Measurements from ENCODE around the gene ZNF254. TPM values are rescaled to one million over a fixed set of nuclear protein-coding genes. Genes with fewer than 3 reads are reported as not detected.
"Not testable (repeated sequence)": the region's sequence is repeated elsewhere in the genome, so short reads cannot be mapped to it uniquely, and the experiment has no call there.

The ZNF254 gene
- total RNA-seq, 2 experiments from 2014 or later = 9.9 to 10.2 TPM

GRCh38 chr19:24060687-24061356 lies 26.2 kb upstream of the ZNF254 start:
- Mint-ChIP-seq H3K27ac (no peak overlapping the region), H3K4me3 (no peak overlapping the region), H3K9me3 (peaks cover 16% of the 10 kb centered on the region)

GRCh38 chr19:24062190-24062589 lies 24.8 kb upstream of the ZNF254 start:
- no peaks in the 10 kb centered on the region for H3K4me1 Mint-ChIP-seq
- H3K36me3 Mint-ChIP-seq (ENCODE audit: low read depth) = peaks cover 54% of the 10 kb centered on the region
- CTCF ChIA-PET = no interaction called here
- no peaks in the 10 kb centered on the region for H3K27me3 Mint-ChIP-seq
- peaks cover 16% of the 10 kb centered on the region for H3K9me3 Mint-ChIP-seq
- no peak for DNase-seq
- H3K4me3 Mint-ChIP-seq = no peak overlapping the region
- H3K27ac Mint-ChIP-seq = no peak overlapping the region
- POLR2A ChIA-PET = no interaction called here

More at GRCh38 chr19:24060687-24061356, 26.2 kb upstream of the ZNF254 start:
- H3K36me3 Mint-ChIP-seq (ENCODE audit: low read depth) = peaks cover 53% of the 10 kb centered on the region
- H3K27me3 Mint-ChIP-seq = no peaks in the 10 kb centered on the region
- no peak for DNase-seq
- H3K4me1 Mint-ChIP-seq = peaks cover under 1% of the 10 kb centered on the region
- POLR2A ChIA-PET = no interaction called here
- CTCF ChIA-PET = no interaction called here

GRCh38 chr19:24063295-24063694 lies 23.7 kb upstream of the ZNF254 start:
- no peak for DNase-seq
- H3K27ac Mint-ChIP-seq = no peak overlapping the region
- peaks cover 60% of the 10 kb centered on the region for H3K36me3 Mint-ChIP-seq (ENCODE audit: low read depth)
- H3K4me3 Mint-ChIP-seq = no peak overlapping the region
- peaks cover 16% of the 10 kb centered on the region for H3K9me3 Mint-ChIP-seq
- CTCF ChIA-PET = no interaction called here
- no peaks in the 10 kb centered on the region for H3K27me3 Mint-ChIP-seq
- POLR2A ChIA-PET = no interaction called here
- no peaks in the 10 kb centered on the region for H3K4me1 Mint-ChIP-seq

GRCh38 chr19:24064175-24064574 lies 22.8 kb upstream of the ZNF254 start:
- H3K27ac Mint-ChIP-seq = no peak overlapping the region
- no peak for DNase-seq
- H3K9me3 Mint-ChIP-seq = peaks cover 13% of the 10 kb centered on the region
- H3K4me3 Mint-ChIP-seq = no peak overlapping the region
- no peaks in the 10 kb centered on the region for H3K27me3 Mint-ChIP-seq
- POLR2A ChIA-PET = no interaction called here
- H3K36me3 Mint-ChIP-seq (ENCODE audit: low read depth) = peaks cover 60% of the 10 kb centered on the region
- CTCF ChIA-PET = no interaction called here
- no peaks in the 10 kb centered on the region for H3K4me1 Mint-ChIP-seq

- no peak for DNase-seq
- peaks cover 11% of the 10 kb centered on the region for H3K9me3 Mint-ChIP-seq
- no peaks in the 10 kb centered on the region for H3K4me1 Mint-ChIP-seq
- ChIA-PET CTCF (no interaction called here), POLR2A (no interaction called here)
- H3K27ac Mint-ChIP-seq = no peak overlapping the region
- H3K27me3 Mint-ChIP-seq = no peaks in the 10 kb centered on the region
- H3K36me3 Mint-ChIP-seq (ENCODE audit: low read depth) = peaks cover 50% of the 10 kb centered on the region
- no peak overlapping the region for H3K4me3 Mint-ChIP-seq
Observed at GRCh38 chr19:24065243-24065642, 21.7 kb upstream of the ZNF254 start.

- ChIA-PET CTCF (no interaction called here), POLR2A (no interaction called here)
- DNase-seq = no peak
- Mint-ChIP-seq H3K4me1 (no peaks in the 10 kb centered on the region), H3K36me3 (ENCODE audit: low read depth) (peaks cover 42% of the 10 kb centered on the region), H3K27me3 (no peaks in the 10 kb centered on the region), H3K4me3 (no peak overlapping the region), H3K9me3 (peaks cover 5% of the 10 kb centered on the region), H3K27ac (no peak overlapping the region)
Observed at GRCh38 chr19:24065865-24066604, 21.0 kb upstream of the ZNF254 start.

GRCh38 chr19:24069905-24070657 lies 16.9 kb upstream of the ZNF254 start:
- DNase-seq = no peak
- H3K27me3 Mint-ChIP-seq = no peaks in the 10 kb centered on the region
- POLR2A ChIA-PET = no interaction called here
- H3K4me3 Mint-ChIP-seq = no peak overlapping the region
- CTCF ChIA-PET = no interaction called here
- H3K36me3 Mint-ChIP-seq (ENCODE audit: low read depth) = peaks cover 59% of the 10 kb centered on the region
- H3K27ac Mint-ChIP-seq = no peak overlapping the region
- no peaks in the 10 kb centered on the region for H3K4me1 Mint-ChIP-seq
- peaks cover 12% of the 10 kb centered on the region for H3K9me3 Mint-ChIP-seq

GRCh38 chr19:24071078-24071477 lies 15.9 kb upstream of the ZNF254 start:
- Mint-ChIP-seq H3K27ac (no peak overlapping the region), H3K27me3 (no peaks in the 10 kb centered on the region), H3K9me3 (peaks cover 20% of the 10 kb centered on the region), H3K4me3 (no peak overlapping the region), H3K4me1 (no peaks in the 10 kb centered on the region), H3K36me3 (ENCODE audit: low read depth) (peaks cover 59% of the 10 kb centered on the region)
- ChIA-PET POLR2A (no interaction called here), CTCF (no interaction called here)
- no peak for DNase-seq

GRCh38 chr19:24072720-24073119 lies 14.3 kb upstream of the ZNF254 start:
- Mint-ChIP-seq H3K4me3 (no peak overlapping the region), H3K9me3 (peaks cover 23% of the 10 kb centered on the region), H3K36me3 (ENCODE audit: low read depth) (peaks cover 49% of the 10 kb centered on the region), H3K4me1 (no peaks in the 10 kb centered on the region), H3K27me3 (no peaks in the 10 kb centered on the region), H3K27ac (no peak overlapping the region)
- CTCF ChIA-PET = no interaction called here
- POLR2A ChIA-PET = no interaction called here
- DNase-seq = no peak

GRCh38 chr19:24073807-24074206 lies 13.2 kb upstream of the ZNF254 start:
- H3K27ac Mint-ChIP-seq = no peak overlapping the region
- no peak for DNase-seq
- no peak overlapping the region for H3K4me3 Mint-ChIP-seq
- H3K9me3 Mint-ChIP-seq = peaks cover 21% of the 10 kb centered on the region
- no peaks in the 10 kb centered on the region for H3K4me1 Mint-ChIP-seq
- peaks cover 46% of the 10 kb centered on the region for H3K36me3 Mint-ChIP-seq (ENCODE audit: low read depth)
- H3K27me3 Mint-ChIP-seq = no peaks in the 10 kb centered on the region
- CTCF ChIA-PET = no interaction called here
- POLR2A ChIA-PET = no interaction called here

GRCh38 chr19:24074720-24075454 lies 12.1 kb upstream of the ZNF254 start:
- peaks cover 28% of the 10 kb centered on the region for H3K9me3 Mint-ChIP-seq
- H3K27ac Mint-ChIP-seq = no peak overlapping the region
- no peak for DNase-seq
- no peaks in the 10 kb centered on the region for H3K27me3 Mint-ChIP-seq
- no peaks in the 10 kb centered on the region for H3K4me1 Mint-ChIP-seq
- H3K4me3 Mint-ChIP-seq = no peak overlapping the region
- ChIA-PET CTCF (no interaction called here), POLR2A (no interaction called here)
- peaks cover 51% of the 10 kb centered on the region for H3K36me3 Mint-ChIP-seq (ENCODE audit: low read depth)

- peaks cover 51% of the 10 kb centered on the region for H3K36me3 Mint-ChIP-seq (ENCODE audit: low read depth)
- H3K27ac Mint-ChIP-seq, DNase-seq, H3K4me1 Mint-ChIP-seq, H3K4me3 Mint-ChIP-seq, H3K27me3 Mint-ChIP-seq, POLR2A ChIA-PET, CTCF ChIA-PET: not testable (repeated sequence)
- peaks cover 28% of the 10 kb centered on the region for H3K9me3 Mint-ChIP-seq
Observed at GRCh38 chr19:24075530-24075929, 11.5 kb upstream of the ZNF254 start.

GRCh38 chr19:24078680-24079079 lies 8.3 kb upstream of the ZNF254 start:
- CTCF ChIA-PET = no interaction called here
- H3K27me3 Mint-ChIP-seq = no peaks in the 10 kb centered on the region
- no peak overlapping the region for H3K4me3 Mint-ChIP-seq
- peaks cover 32% of the 10 kb centered on the region for H3K9me3 Mint-ChIP-seq
- POLR2A ChIA-PET = interaction anchor here (1.5 kb wide), 1 partner anchor 45 kb away, joined by 3 read pairs; no protein-coding TSS in a partner anchor
- peaks cover 42% of the 10 kb centered on the region for H3K36me3 Mint-ChIP-seq (ENCODE audit: low read depth)
- no peaks in the 10 kb centered on the region for H3K4me1 Mint-ChIP-seq
- no peak for DNase-seq
- H3K27ac Mint-ChIP-seq = no peak overlapping the region
